Measurements from ENCODE around the gene MTO1.

- no peak for TF ChIP-seq CTCF (IDR thresholded peaks at IDR 0.05)
- TF ChIP-seq POLR2A (IDR thresholded peaks at IDR 0.05): no peak
These were observed 44.7 kb downstream of the MTO1 start for GRCh38 chr6:73506246-73506645.
